ENCODE results near the gene TMEM108.

DNA sequence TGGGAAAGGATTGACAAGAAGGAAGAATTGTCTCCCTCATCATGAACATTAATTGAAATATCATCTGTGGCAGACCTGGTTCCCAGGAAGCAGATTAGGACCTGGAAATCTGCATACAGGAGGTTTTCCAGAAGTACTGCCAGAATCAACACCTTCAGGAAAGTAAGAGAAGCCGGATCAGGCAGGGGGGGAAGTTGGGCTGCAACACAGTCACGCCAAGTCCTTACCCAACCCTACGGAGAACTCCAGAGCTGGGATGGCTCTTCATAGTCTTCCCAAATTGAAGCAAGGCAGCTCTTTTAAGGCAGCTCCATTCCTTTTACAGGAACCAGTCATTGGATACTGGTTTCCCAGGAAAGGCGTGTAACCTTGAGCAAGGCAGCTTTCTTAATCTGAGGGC lies 326.5 kb downstream of the TMEM108 start:
- TF ChIP-seq, protein P1, sequence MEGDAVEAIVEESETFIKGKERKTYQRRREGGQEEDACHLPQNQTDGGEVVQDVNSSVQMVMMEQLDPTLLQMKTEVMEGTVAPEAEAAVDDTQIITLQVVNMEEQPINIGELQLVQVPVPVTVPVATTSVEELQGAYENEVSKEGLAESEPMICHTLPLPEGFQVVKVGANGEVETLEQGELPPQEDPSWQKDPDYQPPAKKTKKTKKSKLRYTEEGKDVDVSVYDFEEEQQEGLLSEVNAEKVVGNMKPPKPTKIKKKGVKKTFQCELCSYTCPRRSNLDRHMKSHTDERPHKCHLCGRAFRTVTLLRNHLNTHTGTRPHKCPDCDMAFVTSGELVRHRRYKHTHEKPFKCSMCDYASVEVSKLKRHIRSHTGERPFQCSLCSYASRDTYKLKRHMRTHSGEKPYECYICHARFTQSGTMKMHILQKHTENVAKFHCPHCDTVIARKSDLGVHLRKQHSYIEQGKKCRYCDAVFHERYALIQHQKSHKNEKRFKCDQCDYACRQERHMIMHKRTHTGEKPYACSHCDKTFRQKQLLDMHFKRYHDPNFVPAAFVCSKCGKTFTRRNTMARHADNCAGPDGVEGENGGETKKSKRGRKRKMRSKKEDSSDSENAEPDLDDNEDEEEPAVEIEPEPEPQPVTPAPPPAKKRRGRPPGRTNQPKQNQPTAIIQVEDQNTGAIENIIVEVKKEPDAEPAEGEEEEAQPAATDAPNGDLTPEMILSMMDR (conservative IDR thresholded peaks at IDR 0.05; ENCODE audit: low read depth, low read length): no peak
- TF ChIP-seq MAFK (IDR thresholded peaks at IDR 0.05; ENCODE audit: low read depth, low read length) (no peak), POLR2A (IDR thresholded peaks at IDR 0.05; ENCODE audit: low read depth, low read length) (no peak), MXI1 (IDR thresholded peaks at IDR 0.05; ENCODE audit: borderline replicate concordance, low read depth, low read length) (no peak)
